HepG2 (cell line): ENCODE data around the gene TMEM59. TPM values are rescaled to one million over a fixed set of nuclear protein-coding genes. Genes with fewer than 3 reads are reported as not detected.

Experiments
- ATAC-seq: fragments of 200-7000 bp; cut with Tn5 transposase; 3 replicates; pipeline ENCODE4 v1.9.1; 2020; ENCODE audit warnings: mild to moderate bottlenecking, moderate library complexity
- BruUV-seq: library from RNA; stranded (reverse); fragments of 400-500 nt; replicated peaks from 2 replicates; lab custom pipeline; 2021; lab: Mats Ljungman, UMichigan
- CTCF ChIA-PET: fragments of 300-600 bp; formaldehyde crosslinking; extraction: SDS; loops from one replicate; lab custom pipeline; 2021; ENCODE audit warnings: low total read pairs, inconsistent platforms, low intra/inter-chr PET ratio; lab: Yijun Ruan, JAX
- POLR2A ChIA-PET: fragments of 350-600 bp; sonication (Branson Sonifier 250); formaldehyde crosslinking; loops from one replicate; lab custom pipeline; 2020; ENCODE audit warnings: antibody characterized with exemption, inconsistent platforms; lab: Yijun Ruan, JAX
- DNase-seq: peaks from one replicate; pipeline ENCODE4 v3.0.0-alpha.2; 2015; ENCODE audit warnings: low spot score
- FAIRE-seq: peaks from 3 replicates; lab custom pipeline; 2011; peaks lifted over from hg19 to GRCh38; lab: Jason Lieb, UNC
- H2AFZ ChIP-seq: one replicate; pipeline ENCODE4 v1.6.1; 2011; ENCODE audit warnings: low read length, inconsistent platforms
- H3K27ac ChIP-seq: fragments of 300-600 bp; 3 replicates; pipeline ENCODE4 v1.8.0; 2011; ENCODE audit warnings: mixed run types, mild to moderate bottlenecking, mixed read lengths, low read length, inconsistent platforms; ENCODE audit not compliant: insufficient read depth; ENCODE audit errors: extremely low read length
- H3K27me3 ChIP-seq, 2 experiments: fragments of 200-600 bp in 1 of 2; 2 replicates in 1 of 2; 3 replicates in 1 of 2; pipeline versions ENCODE4 v1.6.0 to v1.8.0; 2011; ENCODE audit warnings: low read length in 2 of 2, mild to moderate bottlenecking in 2 of 2, moderate library complexity in 2 of 2, inconsistent platforms in 1 of 2; ENCODE audit not compliant: insufficient read depth in 2 of 2, control insufficient read depth in 1 of 2
- H3K36me3 ChIP-seq, 2 experiments: fragments of 200-600 bp in 1 of 2; replicated peaks in 1 of 2; 2 replicates in 1 of 2; 3 replicates in 1 of 2; pipeline versions ENCODE4 v1.5.1 to v1.8.0; 2011; ENCODE audit warnings: low read length in 2 of 2, inconsistent platforms in 1 of 2; ENCODE audit not compliant: insufficient read depth in 2 of 2, control insufficient read depth in 1 of 2
- H3K4me1 ChIP-seq: 2 replicates; pipeline ENCODE4 v1.5.1; 2012; ENCODE audit warnings: low read length, inconsistent platforms; ENCODE audit not compliant: insufficient read depth
- H3K4me2 ChIP-seq: 2 replicates; pipeline ENCODE4 v1.6.0; 2011; ENCODE audit warnings: low read depth, low read length, inconsistent platforms
- H3K4me3 ChIP-seq, 3 experiments: fragments of 200-600 bp in 1 of 3; sonication (generic), shearing (Covaris generic) in 1 of 3; replicated peaks in 1 of 3; 2 replicates each; pipeline ENCODE4 v1.5.1; 2011 to 2016; ENCODE audit warnings: low read length in 3 of 3, inconsistent platforms in 2 of 3, low read depth in 2 of 3, mild to moderate bottlenecking in 2 of 3, control low read depth in 1 of 3, mixed read lengths in 1 of 3; ENCODE audit not compliant: insufficient read depth in 1 of 3
- H3K79me2 ChIP-seq: one replicate; pipeline ENCODE4 v1.6.1; 2011; ENCODE audit warnings: low read length, inconsistent platforms; ENCODE audit not compliant: insufficient read depth
- H3K9ac ChIP-seq: 2 replicates; pipeline ENCODE4 v1.6.0; 2011; ENCODE audit warnings: mild to moderate bottlenecking, low read depth, low read length, inconsistent platforms; ENCODE audit not compliant: insufficient read depth
- H3K9me3 ChIP-seq: 2 replicates; pipeline ENCODE4 v1.5.1; 2012; ENCODE audit warnings: mild to moderate bottlenecking, low read length
- H4K20me1 ChIP-seq: 2 replicates; pipeline ENCODE4 v1.6.0; 2011; ENCODE audit warnings: inconsistent platforms, mild to moderate bottlenecking, low read length, moderate library complexity; ENCODE audit not compliant: insufficient read depth
- CBX2 ChIP-seq, 2 experiments: fragments of 200-600 bp in 1 of 2; sonication (generic); formaldehyde crosslinking in 1 of 2; IDR thresholded peaks; 2 replicates each; pipeline versions ENCODE4 v1.7.0 to v1.8.1; 2018 to 2022; ENCODE audit warnings: low read depth in 2 of 2, low read length in 1 of 2, mild to moderate bottlenecking in 1 of 2, missing genetic modification reagents in 1 of 2
- ELF1 ChIP-seq: sonication (generic); formaldehyde crosslinking; IDR thresholded peaks from 2 replicates; pipeline ENCODE4 v1.4.0; 2020; ENCODE audit warnings: missing genetic modification reagents
- RARA ChIP-seq: IDR thresholded peaks from 2 replicates; pipeline ENCODE4 v1.6.1; 2016; ENCODE audit warnings: missing genetic modification reagents, missing compliant biosample characterization
- RELA ChIP-seq: sonication (generic); formaldehyde crosslinking; IDR thresholded peaks from 2 replicates; pipeline ENCODE4 v1.4.0; 2020; ENCODE audit warnings: missing genetic modification reagents
- SMARCE1 ChIP-seq: fragments of 450-650 bp; IDR thresholded peaks from 2 replicates; pipeline ENCODE4 v1.6.1; 2017; ENCODE audit warnings: borderline replicate concordance
- ZFP91 ChIP-seq: sonication (generic); formaldehyde crosslinking; IDR thresholded peaks from 2 replicates; pipeline ENCODE4 v1.9.0; 2022; ENCODE audit warnings: missing genetic modification reagents, mild to moderate bottlenecking, borderline replicate concordance
- ZNF121 ChIP-seq: sonication (generic); formaldehyde crosslinking; IDR thresholded peaks from 2 replicates; pipeline ENCODE4 v1.5.0; 2020; ENCODE audit warnings: mild to moderate bottlenecking, missing genetic modification reagents
- ZNF20 ChIP-seq: sonication (generic); formaldehyde crosslinking; IDR thresholded peaks from 2 replicates; pipeline ENCODE4 v1.4.0; 2020; ENCODE audit warnings: mild to moderate bottlenecking, moderate library complexity, missing genetic modification reagents
- ZNF275 ChIP-seq: sonication (generic); formaldehyde crosslinking; IDR thresholded peaks from 2 replicates; pipeline ENCODE4 v1.8.0; 2022; ENCODE audit warnings: missing genetic modification reagents, mild to moderate bottlenecking, inconsistent platforms, borderline replicate concordance
- ZNF430 ChIP-seq: sonication (generic); formaldehyde crosslinking; IDR thresholded peaks from 2 replicates; pipeline ENCODE4 v1.9.0; 2021; ENCODE audit warnings: mild to moderate bottlenecking, missing genetic modification reagents
- ZNF484 ChIP-seq: sonication (generic); formaldehyde crosslinking; IDR thresholded peaks from 2 replicates; pipeline ENCODE4 v1.5.1; 2020; ENCODE audit warnings: mild to moderate bottlenecking, low read depth, missing genetic modification reagents, borderline replicate concordance
- ZNF569 ChIP-seq: sonication (generic); formaldehyde crosslinking; IDR thresholded peaks from 2 replicates; pipeline ENCODE4 v1.5.0; 2020; ENCODE audit warnings: mild to moderate bottlenecking, missing genetic modification reagents, moderate library complexity, borderline replicate concordance
- ZNF7 ChIP-seq: IDR thresholded peaks from 2 replicates; pipeline ENCODE4 v1.6.1; 2016; ENCODE audit warnings: missing biosample characterization, missing genetic modification reagents
- WGBS: methylation state at CpG from one replicate; pipeline ENCODE4 v1.1.6; 2017; ENCODE audit warnings: low lambda C conversion rate; 5-methylcytosine and 5-hydroxymethylcytosine counted together
- in situ Hi-C: cut with HindIII; loops from 2 replicates; pipeline ENCODE4 v1.10.0; 2017; ENCODE audit warnings: low pct_unique_long_range_greater_than_20kb; ENCODE audit not compliant: extremely low pct_ligation_motif_present
- intact Hi-C: fragments of 100-400 bp; cut with micrococcal nuclease; formaldehyde crosslinking; loops from one replicate; pipeline ENCODE4 v1.10.0; 2022; ENCODE audit not compliant: unreplicated experiment
- polyA plus RNA-seq, 8 experiments: library from polyadenylated mRNA; depleted of rRNA in 3 of 8; stranded (reverse) in 7 of 8; unstranded in 1 of 8; fragments of >200 nt; fragmentation: Illumina TruSeq in 4 of 8; extraction: Trizol in 4 of 8; gene quantifications; 2 replicates each; pipeline versions ENCODE4 v1.2.1 to v1.2.3, GENCODE V29; 2011 to 2016; ENCODE audit warnings: low read depth in 4 of 8, missing spikeins in 1 of 8, mixed read lengths in 1 of 8; ENCODE audit not compliant: insufficient read depth in 1 of 8
- total RNA-seq, 5 experiments: library from RNA; depleted of rRNA; stranded (reverse); fragments of >200 nt; fragmentation: Illumina TruSeq; extraction: Trizol; gene quantifications; 2 replicates each; pipeline ENCODE4 v1.2.3, GENCODE V29; 2016; ENCODE audit warnings: low read depth in 1 of 5

Gene TMEM59
- total and polyA plus RNA-seq, 2 of the 13 experiments (the other 11 are each of a cell fraction or from before 2014, with no cell fraction given), result 147 to 363 TPM

- CTCF ChIA-PET, result no interaction called here
- 5% methylated on average over 2 of the region's 2 CpGs for WGBS
- H3K4me2 ChIP-seq, result no peak overlapping the region
- intact Hi-C loops (no loop called here), in situ Hi-C loops (no loop called here)
- TF ChIP-seq ZNF20 (CRISPR knock-in tag) (no peak), ZNF7 (CRISPR knock-in tag) (peak; percentile 91)
- H3K27me3 ChIP-seq, result no peaks in the 10 kb centered on the region
- POLR2A ChIA-PET, result no interaction called here
- DNase-seq (no peak), ATAC-seq (no peak), FAIRE-seq (no peak)
- H3K9ac ChIP-seq, result no peak overlapping the region
- H3K4me1 ChIP-seq, result peaks cover 8% of the 10 kb centered on the region
- H3K4me3 ChIP-seq, result no peak overlapping the region
- no TSS peak for BruUV-seq
- H2AFZ ChIP-seq, result no peak overlapping the region
- H3K27ac ChIP-seq, result no peak overlapping the region
- no peaks in the 10 kb centered on the region for H4K20me1 ChIP-seq
- no peaks in the 10 kb centered on the region for H3K79me2 ChIP-seq
- no peaks in the 10 kb centered on the region for H3K9me3 ChIP-seq
- peaks cover 0 to 9% of the 10 kb centered on the region in 2 experiments; a peak in 3 of 5 replicates for H3K36me3 ChIP-seq
Measured at GRCh38 chr1:54100500-54100899, 47.5 kb upstream of the TMEM59 start.

DNA sequence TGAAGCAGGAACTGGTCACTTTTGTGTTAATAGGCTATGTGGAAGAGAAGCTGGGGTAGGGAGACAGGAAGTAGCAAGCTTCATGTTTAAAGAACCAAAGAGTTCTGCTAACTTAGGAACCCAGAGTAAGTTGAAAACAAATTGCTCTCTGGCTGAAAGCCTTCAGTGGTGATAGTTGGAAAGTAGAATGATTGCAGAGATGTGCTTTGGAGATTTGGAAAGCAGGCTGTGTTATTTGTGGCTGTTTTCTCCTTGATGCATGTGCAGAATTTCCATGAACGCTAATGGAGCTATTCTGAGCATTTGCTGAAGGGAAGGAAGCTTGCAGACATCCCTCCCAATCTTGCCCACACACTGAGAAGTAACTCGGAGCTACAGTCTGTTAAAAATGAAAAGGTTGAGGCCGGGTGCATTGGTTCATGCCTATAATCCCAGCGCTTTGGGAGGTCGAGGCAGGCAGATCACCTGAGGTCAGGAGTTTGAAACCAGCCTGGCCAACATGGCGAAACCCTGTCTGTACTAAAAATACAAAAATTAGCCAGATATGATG lies 46.1 kb upstream of the TMEM59 start:
- Histone ChIP-seq H3K4me2 (no peak overlapping the region), H3K9me3 (no peaks in the 10 kb centered on the region), H3K4me1 (peaks cover 22% of the 10 kb centered on the region), H3K4me3 (no peak overlapping the region), H3K36me3 (peaks cover 0 to 9% of the 10 kb centered on the region in 2 experiments; a peak in 3 of 5 replicates), H3K27ac (no peak overlapping the region), H3K79me2 (no peaks in the 10 kb centered on the region), H2AFZ (no peak overlapping the region), H4K20me1 (no peaks in the 10 kb centered on the region), H3K9ac (no peak overlapping the region), H3K27me3 (no peaks in the 10 kb centered on the region)
- POLR2A ChIA-PET, result no interaction called here
- no peak for FAIRE-seq
- no peak for ATAC-seq
- intact Hi-C loops (no loop called here), in situ Hi-C loops (no loop called here)
- 95% methylated on average over 6 of the region's 6 CpGs for WGBS
- TF ChIP-seq ZNF430 (CRISPR knock-in tag) (no peak), SMARCE1 (no peak), RARA (CRISPR knock-in tag) (no peak), ZNF275 (no peak), ELF1 (no peak), ZNF484 (CRISPR knock-in tag) (no peak), ZNF569 (CRISPR knock-in tag) (no peak), CBX2 (IDR thresholded peaks at IDR 0.05; ENCODE audit: low read depth, low read length) (no peak), CBX2 (CRISPR knock-in tag; IDR thresholded peaks at IDR 0.05; ENCODE audit: low read depth) (no peak), ZNF121 (CRISPR knock-in tag) (no peak), ZFP91 (CRISPR knock-in tag) (no peak), RELA (CRISPR knock-in tag) (no peak)
- CTCF ChIA-PET, result no interaction called here
- DNase-seq, result no peak
- BruUV-seq, result no TSS peak
